ENCODE measurements around the gene TIMP4. TPM values are rescaled to one million over a fixed set of nuclear protein-coding genes. Genes with fewer than 3 reads are reported as not detected.

The TIMP4 gene
- polyA plus RNA-seq, 1 of the 3 experiments (the other 2 are of a cell fraction): not detected

- no peaks in the 10 kb centered on the region; the same call in 1 of the 2 replicates for H3K27me3 ChIP-seq (ENCODE audit: insufficient read depth)
- H2AFZ ChIP-seq (ENCODE audit: low read depth): no peak overlapping the region
- ChIA-PET CTCF (interaction anchor here (0.8 to 3.3 kb wide), 3 partner anchors 13 to 21 kb away, joined by 3 to 19 read pairs (median 12); no protein-coding TSS in a partner anchor), POLR2A (no interaction called here)
- no peaks in the 10 kb centered on the region; a peak in 1 of 4 replicates for H3K4me1 ChIP-seq (ENCODE audit: control insufficient read depth in 1 of 2, insufficient read depth in 2 of 2, low read depth in 1 of 2, low read length in 1 of 2)
- no peak overlapping the region for H3K9ac ChIP-seq
- no peaks in the 10 kb centered on the region for H4K20me1 ChIP-seq (ENCODE audit: insufficient read depth)
- no peaks in the 10 kb centered on the region for H3K9me3 ChIP-seq
- no peaks in the 10 kb centered on the region for H3K79me2 ChIP-seq (ENCODE audit: insufficient read depth)
- H3K36me3 ChIP-seq (replicated peaks in 1 of 2; ENCODE audit: control insufficient read depth in 1 of 2, insufficient read depth in 2 of 2, low read length in 1 of 2): no peaks in the 10 kb centered on the region
- H3F3A ChIP-seq (replicated peaks; ENCODE audit: insufficient read depth): peaks cover 4% of the 10 kb centered on the region
- no peak overlapping the region for H3K4me2 ChIP-seq
- no peak overlapping the region for H3K4me3 ChIP-seq (ENCODE audit: low read depth in 2 of 2, low read length in 1 of 2)
- no peak for DNase-seq
- H3K27ac ChIP-seq (ENCODE audit: low read depth in 2 of 2, low read length in 1 of 2): no peak overlapping the region
- TF ChIP-seq MXI1 (IDR thresholded peaks at IDR 0.05; ENCODE audit: low read depth, low read length): no peak
- TF ChIP-seq POLR2AphosphoS5 (IDR thresholded peaks at IDR 0.05; ENCODE audit: low read depth, low read length): no peak
- TF ChIP-seq JUND (IDR thresholded peaks at IDR 0.05): no peak
- TF ChIP-seq TEAD4 (IDR thresholded peaks at IDR 0.05; ENCODE audit: borderline replicate concordance, insufficient read depth): no peak
- TF ChIP-seq RXRA (IDR thresholded peaks at IDR 0.05; ENCODE audit: borderline replicate concordance, low read depth): no peak
- TF ChIP-seq TAF1 (IDR thresholded peaks at IDR 0.05; ENCODE audit: borderline replicate concordance, low read depth, low read length): no peak
- no peaks in the 10 kb centered on the region for H3K9me2 ChIP-seq
Observed at GRCh38 chr3:12155264-12155663, 3.4 kb downstream of the TIMP4 start.

- H4K20me1 ChIP-seq (ENCODE audit: insufficient read depth): no peaks in the 10 kb centered on the region
- CTCF ChIA-PET: interaction anchor here (2.4 to 3.3 kb wide), 2 partner anchors 18 to 22 kb away, joined by 12 to 19 read pairs; no protein-coding TSS in a partner anchor
- no peak for DNase-seq
- POLR2A ChIA-PET: no interaction called here
- H3F3A ChIP-seq (replicated peaks; ENCODE audit: insufficient read depth): peaks cover 4% of the 10 kb centered on the region
- TF ChIP-seq REST (IDR thresholded peaks at IDR 0.05; ENCODE audit: low read depth, low read length) (peak; percentile 53; the same call in 1 of the 2 replicates), MEF2A (IDR thresholded peaks at IDR 0.05; ENCODE audit: borderline replicate concordance, low read depth) (no peak)
- peaks cover 0 to 3% of the 10 kb centered on the region in 2 experiments; a peak in 1 of 4 replicates for H3K4me1 ChIP-seq (ENCODE audit: control insufficient read depth in 1 of 2, insufficient read depth in 2 of 2, low read depth in 1 of 2, low read length in 1 of 2)
- no peaks in the 10 kb centered on the region; the same call in 1 of the 2 replicates for H3K27me3 ChIP-seq (ENCODE audit: insufficient read depth)
- 60% methylated on average over 1 of the region's 1 CpG for WGBS (ENCODE audit: low lambda C conversion rate)
- H3K4me3 ChIP-seq (ENCODE audit: low read depth in 2 of 2, low read length in 1 of 2): no peak overlapping the region
- no peaks in the 10 kb centered on the region for H3K79me2 ChIP-seq (ENCODE audit: insufficient read depth)
- H2AFZ ChIP-seq (ENCODE audit: low read depth): no peak overlapping the region
- H3K4me2 ChIP-seq: no peak overlapping the region
- no peaks in the 10 kb centered on the region for H3K36me3 ChIP-seq (replicated peaks in 1 of 2; ENCODE audit: control insufficient read depth in 1 of 2, insufficient read depth in 2 of 2, low read length in 1 of 2)
- H3K9me3 ChIP-seq: no peaks in the 10 kb centered on the region
- H3K9me2 ChIP-seq: no peaks in the 10 kb centered on the region
- no peak overlapping the region for H3K9ac ChIP-seq
- no peak overlapping the region for H3K27ac ChIP-seq (ENCODE audit: low read depth in 2 of 2, low read length in 1 of 2)
Observed at GRCh38 chr3:12154151-12154550, 4.6 kb downstream of the TIMP4 start.

Measured in SK-N-SH (cell line).